ENCODE measurements around the gene CNFN.
"Not testable (repeated sequence)": the region's sequence is repeated elsewhere in the genome, so short reads cannot be mapped to it uniquely, and the experiment has no call there.

DNA sequence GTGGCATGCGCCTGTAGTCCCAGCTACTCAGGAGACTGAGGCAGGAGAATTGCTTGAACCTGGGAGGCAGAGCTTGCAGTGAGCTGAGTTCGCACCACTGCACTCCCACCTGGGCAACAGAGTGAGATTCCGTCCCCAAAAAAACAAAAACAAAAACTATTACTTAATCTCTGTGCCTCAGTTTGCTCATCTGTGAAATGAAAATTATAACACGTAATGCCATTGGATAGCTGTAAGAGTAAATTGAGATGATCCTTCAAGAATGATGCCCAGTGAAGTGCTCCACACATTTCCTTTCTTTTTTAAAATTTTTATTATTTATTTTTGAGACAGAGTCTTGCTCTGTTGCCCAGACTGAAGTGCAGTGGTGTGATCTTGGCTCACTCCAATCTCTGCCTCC is 50.2 kb downstream of the CNFN start:
- TF ChIP-seq, protein P1, sequence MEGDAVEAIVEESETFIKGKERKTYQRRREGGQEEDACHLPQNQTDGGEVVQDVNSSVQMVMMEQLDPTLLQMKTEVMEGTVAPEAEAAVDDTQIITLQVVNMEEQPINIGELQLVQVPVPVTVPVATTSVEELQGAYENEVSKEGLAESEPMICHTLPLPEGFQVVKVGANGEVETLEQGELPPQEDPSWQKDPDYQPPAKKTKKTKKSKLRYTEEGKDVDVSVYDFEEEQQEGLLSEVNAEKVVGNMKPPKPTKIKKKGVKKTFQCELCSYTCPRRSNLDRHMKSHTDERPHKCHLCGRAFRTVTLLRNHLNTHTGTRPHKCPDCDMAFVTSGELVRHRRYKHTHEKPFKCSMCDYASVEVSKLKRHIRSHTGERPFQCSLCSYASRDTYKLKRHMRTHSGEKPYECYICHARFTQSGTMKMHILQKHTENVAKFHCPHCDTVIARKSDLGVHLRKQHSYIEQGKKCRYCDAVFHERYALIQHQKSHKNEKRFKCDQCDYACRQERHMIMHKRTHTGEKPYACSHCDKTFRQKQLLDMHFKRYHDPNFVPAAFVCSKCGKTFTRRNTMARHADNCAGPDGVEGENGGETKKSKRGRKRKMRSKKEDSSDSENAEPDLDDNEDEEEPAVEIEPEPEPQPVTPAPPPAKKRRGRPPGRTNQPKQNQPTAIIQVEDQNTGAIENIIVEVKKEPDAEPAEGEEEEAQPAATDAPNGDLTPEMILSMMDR (IDR thresholded peaks at IDR 0.05; ENCODE audit: low read length) = not testable (repeated sequence)
- not testable (repeated sequence) for TF ChIP-seq EZH2 (IDR thresholded peaks at IDR 0.05; ENCODE audit: borderline replicate concordance, low read length)

Measured in OCI-LY1 (cell line).